ENCODE results near the gene HABP2.

The HABP2 gene

DNA sequence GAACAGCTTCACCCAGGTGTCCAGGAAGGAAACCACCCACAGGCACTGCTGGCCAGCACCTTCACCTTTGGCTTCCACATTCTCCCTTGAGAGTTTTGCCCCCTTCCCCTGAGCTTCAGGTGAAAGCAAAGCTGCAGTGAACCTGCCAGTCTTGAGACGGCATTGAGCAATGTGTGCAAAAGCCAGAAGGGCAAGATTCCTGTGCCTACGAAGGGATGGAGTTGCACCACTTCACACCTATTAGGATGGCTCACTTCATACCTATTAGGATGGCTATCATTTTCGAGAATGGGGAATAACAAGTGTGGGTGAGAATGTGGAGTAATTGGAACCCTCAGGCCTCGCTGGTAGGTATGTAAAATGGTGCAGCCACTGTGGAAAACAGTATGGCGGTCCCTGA lies 7.2 kb downstream of the HABP2 start:
- no peak for DNase-seq

DNA sequence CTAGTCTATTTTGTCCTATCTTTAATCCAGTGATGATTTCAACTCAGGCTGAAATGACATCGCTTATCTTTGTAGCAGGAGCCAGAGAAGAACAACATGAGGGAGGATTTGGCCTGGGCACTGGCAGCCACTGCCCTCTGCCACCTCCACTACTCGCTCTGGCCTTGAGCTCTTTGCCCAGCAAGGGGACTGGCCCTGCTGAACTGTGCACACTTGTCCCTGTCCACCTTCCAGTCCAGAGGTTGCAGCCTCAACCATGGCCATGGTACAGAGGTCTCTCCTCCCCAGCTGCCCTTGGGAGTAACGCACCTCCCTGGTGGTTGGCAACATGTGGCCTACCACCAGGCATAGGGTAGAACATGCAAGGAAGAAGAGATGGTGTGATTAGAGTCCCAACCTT lies 8.4 kb downstream of the HABP2 start:
- DNase-seq = no peak

DNA sequence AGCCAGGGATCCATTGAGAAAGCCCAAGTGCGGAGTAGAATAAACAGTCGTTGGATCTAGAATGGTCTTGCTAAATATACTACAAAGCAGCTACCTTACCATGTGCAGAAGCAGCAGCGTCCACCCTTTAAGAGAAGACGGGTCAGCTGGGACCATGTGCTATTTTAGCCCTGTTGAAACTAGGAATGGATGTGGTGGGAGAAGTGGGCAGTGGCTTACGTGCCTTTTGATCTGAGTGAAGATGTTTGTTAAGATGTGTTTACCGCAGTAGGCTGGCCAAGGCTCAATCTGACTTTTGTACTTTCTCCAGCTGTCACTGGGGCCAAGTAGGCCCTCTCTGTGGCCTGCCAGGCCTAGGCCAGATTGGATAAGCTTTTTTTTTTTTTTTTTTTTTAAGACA lies 9.2 kb downstream of the HABP2 start:
- DNase-seq = no peak

DNA sequence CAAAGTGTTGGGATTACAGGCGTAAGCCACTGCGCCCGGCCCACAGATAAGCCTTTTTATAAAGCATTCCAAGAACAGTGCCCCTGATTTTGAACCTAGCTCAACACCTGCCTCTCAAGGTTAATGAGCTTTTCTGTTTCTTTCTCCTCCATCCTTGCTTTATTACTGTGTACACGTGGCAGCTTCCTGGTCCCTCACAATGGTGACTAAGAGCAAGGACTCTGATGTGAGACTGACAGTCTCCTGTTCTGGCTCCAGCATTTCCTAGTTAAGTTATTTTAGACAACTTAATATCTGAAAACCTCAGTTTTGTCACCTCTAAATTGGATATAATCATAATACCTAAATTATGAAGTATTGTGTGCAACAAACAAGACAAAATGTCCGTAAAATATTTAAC lies 9.9 kb downstream of the HABP2 start:
- DNase-seq = no peak

DNA sequence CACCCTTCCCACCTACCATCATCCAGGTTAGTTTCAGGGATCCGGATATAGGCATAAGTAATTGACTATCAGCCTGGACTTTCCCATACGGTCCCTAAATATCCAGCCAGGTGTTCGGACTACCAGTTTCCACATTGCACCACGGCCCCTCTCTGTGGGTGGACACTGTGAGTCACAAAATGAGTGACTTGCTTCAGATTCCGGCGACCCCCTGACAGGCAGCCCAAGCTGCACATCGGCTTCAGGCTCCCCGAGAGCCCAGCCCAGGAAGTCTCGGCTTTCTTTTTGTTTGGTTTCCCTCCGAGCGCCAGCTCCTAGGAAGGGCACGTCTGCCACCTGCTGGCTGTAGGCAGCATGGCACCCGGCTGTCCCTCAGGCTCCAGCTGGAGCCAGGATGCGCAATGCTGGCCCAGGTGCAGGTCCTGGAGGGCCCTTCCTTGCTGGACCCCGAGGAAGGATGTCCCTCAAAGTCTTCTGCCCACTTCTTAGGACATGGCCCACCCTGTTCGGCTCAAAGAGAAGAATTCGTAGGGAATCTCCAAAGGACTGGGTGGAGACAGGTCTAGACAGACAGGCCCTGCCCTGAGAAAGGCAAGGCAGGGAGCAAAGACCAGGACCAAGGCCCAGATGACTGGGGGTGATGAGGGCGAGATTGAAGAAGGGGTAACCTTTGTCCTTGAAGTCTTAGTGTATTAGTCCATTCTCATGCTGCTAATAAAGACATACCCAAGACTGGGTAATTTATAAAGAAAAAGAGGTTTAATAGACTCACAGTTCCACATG lies 10.6 kb downstream of the HABP2 start:
- DNase-seq = peak; percentile 73 to 80

DNA sequence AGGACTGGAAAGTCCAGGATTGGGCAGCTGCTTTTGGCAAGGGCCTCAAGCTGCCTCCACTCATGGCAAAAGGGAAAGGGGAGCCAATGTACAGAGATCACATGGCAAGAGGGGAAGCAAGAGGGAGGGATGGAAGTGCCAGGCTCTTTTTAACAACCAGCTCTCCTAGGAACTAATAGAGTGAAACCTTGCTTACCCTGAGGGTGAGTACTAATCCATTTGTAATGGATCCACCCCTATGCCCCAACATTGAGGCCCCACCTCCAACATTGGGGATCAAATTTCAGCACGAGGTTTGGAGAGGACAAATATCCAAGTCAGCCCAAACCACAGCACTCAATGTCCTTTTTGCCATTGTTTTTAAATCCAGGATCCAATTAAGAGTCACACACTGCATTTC lies 12.5 kb downstream of the HABP2 start:
- no peak for DNase-seq

DNA sequence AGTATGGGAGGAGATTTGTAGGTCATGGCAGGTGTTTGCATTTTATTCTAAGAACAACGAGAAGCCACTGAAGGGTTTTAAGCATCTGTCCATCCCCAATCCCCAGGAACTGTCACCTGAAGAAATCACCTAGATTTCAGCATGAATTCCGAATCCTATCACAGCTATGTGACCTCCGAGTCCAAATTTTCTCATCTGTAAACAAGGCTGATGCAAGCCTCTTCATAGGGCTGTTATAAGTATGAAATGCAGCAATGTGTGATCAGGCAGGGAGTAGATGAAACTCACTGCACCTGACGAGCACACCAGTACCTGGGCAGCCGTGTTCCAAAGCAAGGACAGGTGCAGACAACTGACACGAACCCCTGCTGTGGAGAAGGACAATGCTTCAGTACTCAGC lies 14.0 kb downstream of the HABP2 start:
- DNase-seq = no peak

DNA sequence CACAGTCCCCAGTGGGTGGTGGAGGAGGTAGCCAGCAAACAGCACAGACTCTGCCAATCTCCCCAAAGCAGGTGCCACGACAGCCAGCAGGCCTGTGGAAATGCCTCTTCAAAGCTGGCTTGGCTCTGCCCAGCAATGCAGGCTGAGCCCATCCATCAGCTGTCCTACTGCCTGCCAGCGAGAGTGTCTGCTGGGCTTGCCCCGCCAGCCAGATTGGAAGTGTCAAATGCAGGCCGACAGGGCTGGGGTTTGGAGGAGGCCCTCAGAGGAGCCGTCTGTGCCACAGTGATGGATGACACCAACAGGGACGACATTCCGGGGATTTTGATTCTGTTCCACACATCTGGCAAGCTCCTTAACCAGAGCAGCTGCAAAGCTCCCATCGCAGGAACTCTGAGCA lies 16.7 kb downstream of the HABP2 start:
- no peak for DNase-seq

DNA sequence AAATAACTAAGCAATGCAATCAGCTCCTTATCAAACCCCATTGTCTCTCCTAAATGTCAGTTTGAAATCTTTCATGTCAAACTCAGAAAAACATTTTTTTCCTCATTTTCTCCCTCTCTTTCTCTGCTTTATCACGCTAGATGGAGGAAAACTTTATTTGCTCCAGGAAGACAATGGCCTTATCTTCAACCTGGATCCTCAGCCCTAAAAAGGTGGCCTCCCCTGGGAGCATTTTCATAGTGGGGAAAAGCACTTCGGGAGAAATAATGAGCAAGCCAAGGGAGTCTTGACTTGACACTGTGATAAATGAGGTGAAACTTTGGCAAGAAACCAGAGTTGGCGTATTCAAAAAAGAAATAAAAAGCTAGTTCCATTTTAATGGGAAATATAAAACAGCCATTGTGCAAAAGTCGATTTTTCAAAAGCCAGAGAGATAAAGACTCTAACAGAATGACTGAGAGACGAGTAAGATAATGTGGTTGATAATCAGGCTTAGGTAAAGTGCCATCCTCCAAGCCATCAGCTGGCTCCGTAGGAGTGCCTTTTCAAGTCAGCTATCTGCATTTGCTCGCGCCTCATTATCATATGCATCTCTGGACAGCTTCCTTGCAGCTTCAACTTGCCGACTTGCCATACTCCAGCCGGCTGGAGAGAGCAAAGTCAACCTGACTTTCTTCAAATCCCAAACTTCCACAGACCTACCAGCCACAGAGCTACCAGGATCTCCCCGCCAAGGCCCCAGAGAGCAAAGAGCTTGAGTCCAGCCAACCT lies 19.9 kb downstream of the HABP2 start:
- no peak for DNase-seq

DNA sequence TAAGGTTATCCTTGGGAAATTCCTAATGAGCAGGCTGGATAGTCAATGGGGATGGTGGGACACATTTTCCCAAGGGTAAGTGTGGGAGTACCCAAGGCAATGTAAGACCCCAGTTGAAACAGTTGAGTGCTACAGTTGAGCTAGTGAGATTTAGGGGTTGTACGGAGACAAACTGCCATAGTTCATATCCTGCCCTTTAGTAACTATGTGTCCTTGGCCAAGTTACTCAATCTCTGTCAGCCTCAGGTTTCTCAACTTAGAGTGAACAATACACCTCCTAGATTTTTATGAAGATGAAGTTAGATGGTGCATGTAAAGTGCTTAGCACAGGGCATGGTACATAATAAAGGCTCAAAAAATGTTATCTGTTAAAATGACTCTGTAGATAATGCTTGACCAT lies 20.5 kb downstream of the HABP2 start:
- no peak for DNase-seq

DNA sequence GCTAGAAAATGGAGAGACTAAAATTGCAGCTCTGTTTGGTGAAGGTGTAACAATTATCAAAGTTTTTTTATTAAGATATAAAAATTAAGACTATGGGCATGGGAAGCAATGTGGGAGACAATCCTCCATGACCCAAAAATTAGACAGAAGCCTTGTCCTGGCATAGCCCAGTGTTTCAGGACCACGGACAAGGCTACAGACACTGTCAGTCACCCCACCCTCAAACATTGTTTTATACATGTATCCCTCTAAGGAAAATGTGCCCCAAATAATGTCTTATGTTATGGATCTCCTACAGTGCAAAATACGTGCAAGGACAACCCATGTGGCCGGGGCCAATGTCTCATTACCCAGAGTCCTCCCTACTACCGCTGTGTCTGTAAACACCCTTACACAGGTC lies 24.0 kb downstream of the HABP2 start:
- peak; percentile 4 to 9 for DNase-seq

DNA sequence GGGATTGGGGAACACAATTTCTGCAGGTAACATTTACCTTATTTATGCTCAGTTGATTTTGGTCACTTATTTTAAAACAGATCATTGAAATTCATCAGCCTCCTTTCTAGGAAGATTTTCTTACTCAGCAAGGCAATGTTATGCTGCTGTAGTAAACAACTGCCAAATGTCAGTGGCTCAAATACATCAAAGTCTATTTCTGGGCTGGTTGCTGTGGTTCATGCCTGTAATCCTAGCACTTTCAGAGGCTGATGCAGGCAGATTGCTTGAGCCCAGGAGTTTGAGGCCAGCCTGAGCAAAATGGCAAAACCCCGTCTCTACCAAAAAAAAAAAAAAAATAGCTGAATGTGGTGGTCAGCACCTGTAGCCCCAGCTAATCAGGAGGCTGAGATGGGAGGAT lies 25.9 kb downstream of the HABP2 start:
- no peak for DNase-seq

DNA sequence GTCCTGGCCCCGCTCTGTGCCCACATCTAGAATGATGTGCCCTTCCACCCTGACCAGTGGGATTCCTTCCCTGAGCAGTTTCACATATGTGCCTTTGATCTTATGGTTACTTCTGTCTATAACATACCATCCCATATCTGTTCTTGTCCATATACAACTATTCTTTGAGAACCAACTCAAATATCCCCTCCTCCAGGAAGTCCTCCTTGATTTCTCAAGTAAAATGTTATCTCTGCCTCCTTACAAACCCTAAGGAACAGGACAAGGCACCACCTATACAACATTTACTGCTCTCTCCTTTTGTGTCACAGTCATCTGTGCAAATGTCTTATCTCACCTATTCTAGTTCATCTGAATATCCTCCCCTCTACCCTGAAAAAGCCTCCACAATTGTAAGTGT lies 28.2 kb downstream of the HABP2 start:
- DNase-seq = no peak

DNA sequence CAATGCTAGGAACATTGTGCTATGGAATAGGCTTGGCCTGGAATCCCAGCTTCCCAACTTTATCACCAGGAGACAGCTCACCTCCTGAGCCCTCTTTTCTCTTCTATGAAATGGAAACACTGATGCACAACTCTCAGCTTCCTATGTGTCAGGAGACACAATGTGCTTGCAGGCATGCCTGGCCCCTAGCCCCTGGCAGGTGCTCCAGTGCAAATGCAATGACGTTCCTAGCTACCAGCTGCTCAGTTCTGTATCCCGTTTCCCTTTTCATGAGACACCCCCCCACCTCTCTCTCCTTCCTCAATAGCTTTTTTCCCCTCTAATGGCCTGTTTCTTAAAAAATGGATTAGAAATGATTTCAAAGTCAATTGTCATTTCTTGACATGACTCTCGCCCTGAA lies 30.7 kb downstream of the HABP2 start:
- DNase-seq = no peak

DNA sequence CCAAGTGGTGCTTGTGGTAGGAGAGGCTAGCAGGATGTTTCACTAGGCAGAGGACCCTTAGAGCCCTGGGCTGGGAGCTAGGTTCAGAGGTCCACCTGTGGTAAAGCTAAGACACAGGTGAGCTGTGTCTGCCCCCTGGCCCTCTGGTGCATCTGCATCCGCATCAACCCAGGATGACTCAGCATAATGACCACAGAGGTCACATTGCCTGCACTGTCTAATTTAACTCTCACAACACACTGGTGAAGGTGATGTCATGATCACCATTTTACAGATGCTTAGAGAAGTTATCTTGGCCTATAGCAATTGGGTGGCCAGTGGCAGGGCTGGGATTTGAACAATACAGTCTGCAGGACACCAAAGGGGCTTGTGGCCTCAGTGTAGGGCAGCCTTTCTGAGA lies 33.1 kb downstream of the HABP2 start:
- no peak for DNase-seq

DNA sequence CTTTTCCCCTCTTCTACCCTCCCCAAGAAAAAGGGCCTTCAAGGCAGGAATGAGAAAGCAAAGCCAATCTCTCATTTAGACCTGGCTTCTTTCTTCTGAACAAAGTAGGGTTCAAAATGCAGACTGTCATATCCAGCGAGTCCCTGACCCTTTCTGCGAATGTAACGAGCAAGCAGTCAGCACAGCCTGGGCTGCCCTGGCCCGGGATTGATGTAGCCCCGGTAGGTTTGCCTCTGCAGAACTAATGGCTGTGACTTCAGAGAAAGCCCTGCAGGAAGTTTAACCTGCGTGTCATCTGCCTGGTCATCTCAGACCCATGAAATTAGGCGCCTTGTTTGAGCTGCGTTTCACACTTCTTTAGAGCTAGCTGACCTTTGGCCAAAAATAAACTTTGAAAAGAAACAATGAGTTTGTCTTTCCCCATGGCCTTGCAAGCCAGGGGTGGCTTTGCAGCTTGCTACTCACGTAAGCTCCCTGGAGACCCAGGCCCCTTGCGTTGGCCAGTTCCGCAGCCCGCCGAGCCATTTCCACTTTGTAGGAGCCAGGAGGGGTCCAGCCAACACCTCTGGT lies 36.4 kb downstream of the HABP2 start:
- DNase-seq = no peak

DNA sequence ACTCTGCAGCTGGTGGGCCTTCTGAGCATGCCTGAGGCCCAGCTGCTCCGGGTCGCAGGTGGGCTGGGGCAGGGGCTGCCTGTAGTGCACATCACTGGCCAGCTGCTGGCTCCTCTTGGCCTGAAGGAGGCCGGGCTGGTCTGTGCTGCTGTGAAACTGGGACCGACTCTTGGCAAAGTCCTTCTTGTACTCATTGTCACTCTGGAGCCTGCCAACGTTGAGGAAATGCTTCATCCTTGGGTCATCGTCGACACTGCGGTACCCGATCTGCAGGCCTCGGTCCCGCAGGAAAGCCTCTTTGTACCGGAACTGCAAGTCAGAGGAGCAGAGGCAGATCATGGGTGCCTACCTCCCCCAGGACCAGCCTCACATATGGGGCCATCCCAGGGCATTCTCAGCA lies 37.7 kb downstream of the HABP2 start:
- no peak for DNase-seq

DNA sequence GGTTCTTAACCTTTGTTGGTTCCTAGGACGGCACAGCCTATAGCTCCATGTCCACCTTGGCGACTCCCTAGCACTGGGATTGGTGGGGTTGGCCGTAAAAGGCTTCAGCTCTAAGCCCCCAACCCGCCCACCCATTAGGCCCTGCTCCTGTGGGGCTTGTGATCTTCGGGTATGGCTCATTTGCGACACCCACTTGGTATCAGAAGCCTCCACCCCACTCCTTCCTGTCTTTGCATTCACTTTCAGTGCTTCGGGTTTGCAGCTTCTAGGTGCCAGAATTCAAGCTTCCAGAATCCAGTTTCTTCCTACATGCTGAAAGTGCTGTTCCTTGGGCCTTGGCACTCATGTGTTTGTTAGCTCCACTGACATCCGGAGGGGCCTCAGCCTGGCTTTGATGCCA lies 39.5 kb downstream of the HABP2 start:
- no peak for DNase-seq

DNA sequence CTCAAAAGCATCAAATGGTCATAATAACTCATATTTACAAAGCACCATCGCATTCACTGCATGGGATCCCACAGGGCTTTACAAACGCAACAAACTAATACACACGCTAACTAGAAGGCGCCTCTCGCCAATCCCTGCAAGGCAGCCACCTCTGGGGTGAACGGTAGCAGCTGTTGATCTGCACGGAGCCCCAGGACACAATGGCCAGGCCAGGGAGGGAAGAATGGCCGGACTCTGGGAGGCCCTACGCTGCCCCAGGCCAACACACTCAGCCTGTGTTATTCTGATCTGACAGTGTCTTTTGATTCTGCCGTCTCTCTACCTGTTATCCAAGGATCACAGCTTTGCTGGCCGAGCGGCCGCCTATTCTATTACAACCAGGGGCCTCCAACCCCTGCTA lies 41.8 kb downstream of the HABP2 start:
- no peak for DNase-seq

DNA sequence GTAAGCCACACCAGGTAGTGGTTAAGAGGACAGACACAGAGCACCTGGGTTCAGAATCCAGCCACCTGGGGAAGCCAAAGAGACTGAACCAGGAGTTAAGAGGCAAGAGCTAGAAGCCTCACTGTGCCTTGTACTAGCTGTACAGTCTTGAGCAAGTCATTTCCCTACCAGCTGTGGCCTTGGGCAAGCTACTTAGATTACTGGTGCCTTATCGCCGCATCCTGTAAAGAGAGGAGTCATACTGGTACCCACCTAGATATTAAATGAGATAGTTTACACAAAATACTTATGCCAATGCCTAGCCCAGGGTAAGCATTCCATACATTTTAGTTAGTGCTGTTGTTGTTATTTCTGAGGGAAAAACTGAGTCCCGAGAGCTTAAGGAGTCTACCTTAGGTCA lies 47.7 kb downstream of the HABP2 start:
- DNase-seq = no peak

DNA sequence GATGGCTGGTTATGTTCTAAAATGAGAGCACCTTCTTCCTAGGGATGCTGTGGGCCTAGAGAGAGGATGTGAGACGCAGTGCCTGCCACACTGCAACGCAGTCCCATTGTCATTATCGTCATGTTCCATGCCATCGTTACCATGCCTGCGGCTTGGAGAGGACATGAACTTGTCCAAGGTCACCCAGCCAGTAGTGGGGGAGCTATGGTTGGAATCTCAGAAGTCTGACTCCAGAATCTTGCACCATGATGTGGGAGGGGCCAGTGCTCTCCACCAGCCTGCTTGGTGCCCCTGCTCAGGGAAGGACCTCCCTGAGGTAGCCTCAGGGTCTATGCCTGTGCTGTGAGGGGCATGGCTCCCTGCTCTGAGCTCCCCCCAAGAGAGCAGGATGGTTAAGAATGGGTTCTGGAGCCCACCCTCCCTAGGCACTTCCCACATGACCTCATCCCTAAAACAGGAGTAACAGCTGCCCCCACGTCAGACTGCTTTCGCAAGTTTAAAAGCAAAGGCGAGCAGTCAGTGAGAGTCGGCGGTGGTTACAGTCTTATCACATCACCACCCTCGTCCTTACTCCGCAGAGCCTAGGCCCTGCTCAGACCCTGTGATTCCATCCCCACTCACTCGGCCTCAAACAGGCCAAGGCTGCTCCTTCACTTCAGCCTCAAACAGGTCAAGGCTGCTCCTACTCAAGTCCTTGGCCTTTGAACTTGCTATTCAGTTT lies 50.4 kb downstream of the HABP2 start:
- no peak for DNase-seq

DNA sequence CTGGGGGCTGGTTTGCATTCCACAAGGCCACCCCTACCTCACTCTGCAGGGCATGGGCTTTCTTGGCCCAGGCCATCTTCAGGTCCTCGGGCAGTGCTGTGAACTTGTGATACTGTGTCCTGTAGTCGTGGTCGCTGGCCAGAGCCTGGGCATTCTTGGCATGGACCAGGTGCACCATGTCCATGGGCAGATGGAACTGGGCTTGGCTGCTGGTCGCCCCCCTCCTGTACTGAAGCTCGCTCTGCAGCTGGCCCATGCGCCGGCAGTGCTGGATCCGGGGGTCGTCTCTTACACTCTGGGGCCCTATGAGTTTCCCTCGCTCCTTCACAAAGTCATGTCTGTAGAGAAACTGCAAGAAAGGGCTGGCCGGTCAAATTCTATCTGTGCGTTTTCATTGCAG lies 51.7 kb downstream of the HABP2 start:
- no peak for DNase-seq

DNA sequence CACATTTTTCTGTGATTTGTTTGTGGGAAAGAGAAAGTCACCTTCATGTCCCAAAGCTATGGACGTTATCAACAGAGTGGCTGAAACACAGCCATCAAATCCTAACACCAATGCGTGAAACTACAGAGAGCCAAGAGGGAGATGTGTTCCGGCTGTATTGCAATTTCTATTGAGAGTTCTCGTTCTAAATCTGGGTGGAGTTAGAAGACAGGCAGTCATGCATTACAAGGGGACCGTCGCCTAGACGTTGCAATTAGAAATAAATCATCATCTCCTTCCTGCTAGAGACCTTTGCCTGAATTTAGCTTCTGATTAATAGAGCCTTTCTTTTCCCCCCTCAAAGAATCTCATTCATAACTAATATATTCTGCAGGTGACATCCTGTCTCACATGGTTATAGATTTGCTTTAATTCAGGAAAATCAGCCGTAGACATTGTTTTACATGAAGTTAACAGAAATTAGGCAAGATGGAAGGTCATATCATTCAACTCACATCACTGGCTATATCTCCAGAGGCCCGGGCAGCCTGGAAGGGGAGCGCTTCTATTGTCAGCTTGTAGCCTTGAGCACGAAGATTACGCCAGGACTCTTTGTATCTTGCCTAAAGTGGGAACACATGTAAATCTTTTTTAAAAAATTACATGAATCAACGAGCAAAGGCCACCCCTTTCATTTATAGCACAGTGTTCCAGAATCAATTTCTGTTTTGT lies 52.6 kb downstream of the HABP2 start:
- no peak for DNase-seq
